GM12873 (cell line): ENCODE data around the gene TMEM17.

ENCODE experiments used
- CTCF ChIP-seq: IDR thresholded peaks from 2 replicates; pipeline ENCODE4 v1.5.1; 2012; ENCODE audit warnings: low read depth, mild to moderate bottlenecking, moderate library complexity, low read length, control low read depth; ENCODE audit not compliant: insufficient read depth; ENCODE audit errors: missing control alignments

TMEM17 gene

GRCh38 chr2:62458671-62459081 lies 47.3 kb downstream of the TMEM17 start:
- no peak for TF ChIP-seq CTCF

GRCh38 chr2:62458206-62458641 lies 47.8 kb downstream of the TMEM17 start:
- TF ChIP-seq CTCF, result no peak

GRCh38 chr2:62457556-62457955 lies 48.4 kb downstream of the TMEM17 start:
- no peak for TF ChIP-seq CTCF

GRCh38 chr2:62456721-62457539 lies 49.1 kb downstream of the TMEM17 start:
- TF ChIP-seq CTCF, result peak; percentile 88

GRCh38 chr2:62455957-62456692 lies 49.9 kb downstream of the TMEM17 start:
- no peak for TF ChIP-seq CTCF

- no peak for TF ChIP-seq CTCF
These were observed 52.0 kb downstream of the TMEM17 start for GRCh38 chr2:62453955-62454354.

- no peak for TF ChIP-seq CTCF
These were observed 53.1 kb downstream of the TMEM17 start for GRCh38 chr2:62452701-62453454.
